Measurements from ENCODE around the gene MED10.

GRCh38 chr5:6353602-6354302, 24.6 kb downstream of the MED10 start:
- TF ChIP-seq, protein P1, sequence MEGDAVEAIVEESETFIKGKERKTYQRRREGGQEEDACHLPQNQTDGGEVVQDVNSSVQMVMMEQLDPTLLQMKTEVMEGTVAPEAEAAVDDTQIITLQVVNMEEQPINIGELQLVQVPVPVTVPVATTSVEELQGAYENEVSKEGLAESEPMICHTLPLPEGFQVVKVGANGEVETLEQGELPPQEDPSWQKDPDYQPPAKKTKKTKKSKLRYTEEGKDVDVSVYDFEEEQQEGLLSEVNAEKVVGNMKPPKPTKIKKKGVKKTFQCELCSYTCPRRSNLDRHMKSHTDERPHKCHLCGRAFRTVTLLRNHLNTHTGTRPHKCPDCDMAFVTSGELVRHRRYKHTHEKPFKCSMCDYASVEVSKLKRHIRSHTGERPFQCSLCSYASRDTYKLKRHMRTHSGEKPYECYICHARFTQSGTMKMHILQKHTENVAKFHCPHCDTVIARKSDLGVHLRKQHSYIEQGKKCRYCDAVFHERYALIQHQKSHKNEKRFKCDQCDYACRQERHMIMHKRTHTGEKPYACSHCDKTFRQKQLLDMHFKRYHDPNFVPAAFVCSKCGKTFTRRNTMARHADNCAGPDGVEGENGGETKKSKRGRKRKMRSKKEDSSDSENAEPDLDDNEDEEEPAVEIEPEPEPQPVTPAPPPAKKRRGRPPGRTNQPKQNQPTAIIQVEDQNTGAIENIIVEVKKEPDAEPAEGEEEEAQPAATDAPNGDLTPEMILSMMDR (IDR thresholded peaks at IDR 0.05) = no peak
- TF ChIP-seq POLR2A (IDR thresholded peaks at IDR 0.05) = no peak

Measured in thyroid gland (tissue), 4 donors.